OCI-LY1 (cell line): ENCODE results near the gene HCK.
A peak's percentile ranks its signal among the peaks of the same experiment; 100 is the strongest.

Source experiments
- H2AFZ ChIP-seq: fragments of 200-600 bp; sonication (generic), shearing (Covaris generic); 2 replicates; pipeline ENCODE4 v1.6.0; 2014; ENCODE audit warnings: antibody characterized with exemption, mild to moderate bottlenecking, low read length
- H3F3A ChIP-seq: fragments of 200-600 bp; sonication (generic), shearing (Covaris generic); 2 replicates; pipeline ENCODE4 v1.6.0; 2014; ENCODE audit warnings: mild to moderate bottlenecking, antibody characterized with exemption, low read length, moderate library complexity; ENCODE audit not compliant: insufficient read depth
- H3K27ac ChIP-seq: fragments of 200-600 bp; sonication (generic); 2 replicates; pipeline ENCODE4 v1.5.1; 2014; ENCODE audit warnings: low read length, mixed run types, mild to moderate bottlenecking, low read depth; ENCODE audit not compliant: poor library complexity, severe bottlenecking
- H3K27me3 ChIP-seq: fragments of 200-600 bp; sonication (generic); 2 replicates; pipeline ENCODE4 v1.6.0; 2014; ENCODE audit warnings: antibody characterized with exemption, mild to moderate bottlenecking, low read length, moderate library complexity; ENCODE audit not compliant: insufficient read depth
- H3K36me3 ChIP-seq: fragments of 200-600 bp; sonication (generic); 2 replicates; pipeline ENCODE4 v1.6.1; 2014; ENCODE audit warnings: mild to moderate bottlenecking, antibody characterized with exemption, low read length, moderate library complexity, mixed read lengths; ENCODE audit not compliant: insufficient read depth
- H3K4me1 ChIP-seq: fragments of 200-600 bp; sonication (generic); 2 replicates; pipeline ENCODE4 v1.5.1; 2014; ENCODE audit warnings: mild to moderate bottlenecking, low read length, moderate library complexity; ENCODE audit not compliant: insufficient read depth, severe bottlenecking
- H3K4me2 ChIP-seq: fragments of 200-600 bp; sonication (generic), shearing (Covaris generic); 2 replicates; pipeline ENCODE4 v1.6.1; 2014; ENCODE audit warnings: low read length
- H3K4me3 ChIP-seq: fragments of 200-600 bp; sonication (generic); 2 replicates; pipeline ENCODE4 v1.5.1; 2014; ENCODE audit warnings: low read length, low read depth, mild to moderate bottlenecking, mixed read lengths; ENCODE audit not compliant: poor library complexity, severe bottlenecking
- H3K79me2 ChIP-seq: fragments of 200-600 bp; shearing (Covaris generic); 2 replicates; pipeline ENCODE4 v1.6.1; 2016; ENCODE audit warnings: mixed run types, low read length, mixed read lengths; ENCODE audit not compliant: insufficient read depth
- H3K9ac ChIP-seq: fragments of 200-600 bp; sonication (generic), shearing (Covaris generic); 2 replicates; pipeline ENCODE4 v1.6.1; 2014; ENCODE audit warnings: mild to moderate bottlenecking, low read length, mixed read lengths
- H3K9me2 ChIP-seq: fragments of 200-600 bp; sonication (generic), shearing (Covaris generic); 2 replicates; pipeline ENCODE4 v1.6.1; 2014; ENCODE audit warnings: low read depth, mild to moderate bottlenecking, low read length, mixed read lengths
- H3K9me3 ChIP-seq: fragments of 200-600 bp; shearing (Covaris generic); 2 replicates; pipeline ENCODE4 v1.6.1; 2014; ENCODE audit warnings: low read length, mixed read lengths
- H4K20me1 ChIP-seq: fragments of 200-600 bp; sonication (generic), shearing (Covaris generic); 2 replicates; pipeline ENCODE4 v1.6.0; 2016; ENCODE audit warnings: mild to moderate bottlenecking, low read length; ENCODE audit not compliant: insufficient read depth
- EZH2 ChIP-seq: fragments of 200-600 bp; sonication (generic), shearing (Covaris generic); IDR thresholded peaks from 2 replicates; pipeline ENCODE4 v1.8.0; 2017; ENCODE audit warnings: borderline replicate concordance, mixed run types, mild to moderate bottlenecking, antibody characterized with exemption, low read length, moderate library complexity, mixed read lengths
- TF ChIP-seq, protein P1 (sequence below): fragments of 200-600 bp; sonication (generic), shearing (Covaris generic); IDR thresholded peaks from 2 replicates; pipeline ENCODE4 v1.5.1; 2017; ENCODE audit warnings: mild to moderate bottlenecking, antibody characterized with exemption, low read length, moderate library complexity, mixed read lengths

HCK gene

GRCh38 chr20:32098786-32099185 is 46.7 kb downstream of the HCK start:
- Histone ChIP-seq H3K4me1 (no peaks in the 10 kb centered on the region), H3K4me3 (no peak overlapping the region), H3K9me2 (no peaks in the 10 kb centered on the region), H2AFZ (no peak overlapping the region), H4K20me1 (no peaks in the 10 kb centered on the region), H3K27ac (no peak overlapping the region), H3K79me2 (no peaks in the 10 kb centered on the region), H3K9me3 (no peaks in the 10 kb centered on the region), H3K4me2 (no peak overlapping the region), H3K36me3 (no peaks in the 10 kb centered on the region), H3K27me3 (peaks cover 16% of the 10 kb centered on the region; the same call in 1 of the 2 replicates), H3K9ac (no peak overlapping the region), H3F3A (no peaks in the 10 kb centered on the region)
- TF ChIP-seq, protein P1, sequence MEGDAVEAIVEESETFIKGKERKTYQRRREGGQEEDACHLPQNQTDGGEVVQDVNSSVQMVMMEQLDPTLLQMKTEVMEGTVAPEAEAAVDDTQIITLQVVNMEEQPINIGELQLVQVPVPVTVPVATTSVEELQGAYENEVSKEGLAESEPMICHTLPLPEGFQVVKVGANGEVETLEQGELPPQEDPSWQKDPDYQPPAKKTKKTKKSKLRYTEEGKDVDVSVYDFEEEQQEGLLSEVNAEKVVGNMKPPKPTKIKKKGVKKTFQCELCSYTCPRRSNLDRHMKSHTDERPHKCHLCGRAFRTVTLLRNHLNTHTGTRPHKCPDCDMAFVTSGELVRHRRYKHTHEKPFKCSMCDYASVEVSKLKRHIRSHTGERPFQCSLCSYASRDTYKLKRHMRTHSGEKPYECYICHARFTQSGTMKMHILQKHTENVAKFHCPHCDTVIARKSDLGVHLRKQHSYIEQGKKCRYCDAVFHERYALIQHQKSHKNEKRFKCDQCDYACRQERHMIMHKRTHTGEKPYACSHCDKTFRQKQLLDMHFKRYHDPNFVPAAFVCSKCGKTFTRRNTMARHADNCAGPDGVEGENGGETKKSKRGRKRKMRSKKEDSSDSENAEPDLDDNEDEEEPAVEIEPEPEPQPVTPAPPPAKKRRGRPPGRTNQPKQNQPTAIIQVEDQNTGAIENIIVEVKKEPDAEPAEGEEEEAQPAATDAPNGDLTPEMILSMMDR, result no peak
- no peak for TF ChIP-seq EZH2

- no peak overlapping the region for H3K9ac ChIP-seq
These were observed 56.9 kb downstream of the HCK start for GRCh38 chr20:32108814-32109391.

DNA sequence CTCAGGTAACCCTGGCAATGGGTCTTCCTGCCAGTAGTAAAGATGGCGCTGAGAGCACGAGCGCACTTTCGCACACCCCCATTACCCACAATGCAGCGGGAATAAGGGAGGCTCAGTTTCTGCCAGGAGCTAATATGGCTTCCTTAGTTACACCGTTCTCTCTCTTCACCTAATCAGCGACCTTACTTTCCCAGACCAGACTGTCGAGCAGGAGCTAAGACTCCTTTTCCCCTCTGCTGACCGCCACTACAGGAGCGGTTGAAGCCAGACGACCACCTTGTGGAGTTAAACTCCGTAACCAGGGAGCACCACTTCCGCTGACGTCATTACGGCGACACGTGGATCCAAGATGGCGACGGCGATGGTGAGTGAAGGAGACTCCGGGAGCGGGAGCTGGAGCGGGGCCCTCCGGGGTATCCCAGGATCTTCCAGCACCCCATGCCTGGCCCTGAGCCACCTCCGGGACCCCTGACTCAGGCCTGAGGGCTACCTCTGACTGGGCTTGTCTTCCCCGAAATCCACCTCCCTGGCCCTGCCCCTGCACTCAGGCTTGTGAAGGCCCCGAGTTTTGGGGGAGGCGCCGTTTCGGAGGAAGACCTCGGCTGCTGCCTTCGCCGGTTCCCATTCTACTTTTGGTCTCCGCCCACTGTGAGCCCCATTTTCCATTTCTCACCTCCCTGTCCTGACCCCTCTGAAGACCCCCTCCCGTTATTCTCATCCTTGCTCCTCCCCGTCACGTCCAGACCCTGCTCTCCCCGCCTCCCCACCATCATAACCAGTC is 57.5 kb downstream of the HCK start, which contains the start of gene TM9SF4:
Gene TM9SF4 (plus strand): TSS at position 323 of the 781 bp plus-strand sequence. CDS start 27 bp downstream, at position 350.
- no peaks in the 10 kb centered on the region for H3F3A ChIP-seq
- peak within 1 kb of the TSS; percentile 83 for H3K9ac ChIP-seq
- H3K9me2 ChIP-seq, result no peaks in the 10 kb centered on the region
- H3K4me2 ChIP-seq, result peak within 1 kb of the TSS; percentile 90
- no peaks in the 10 kb centered on the region for H4K20me1 ChIP-seq
- H3K36me3 ChIP-seq, result no peaks in the 10 kb centered on the region
- H3K9me3 ChIP-seq, result no peaks in the 10 kb centered on the region
- H3K4me3 ChIP-seq, result peak within 1 kb of the TSS; percentile 80
- H3K4me1 ChIP-seq, result peaks cover 15% of the 10 kb centered on the region
- peak within 1 kb of the TSS; percentile 97 for H2AFZ ChIP-seq
- H3K27me3 ChIP-seq, result no peaks in the 10 kb centered on the region
- H3K79me2 ChIP-seq, result peaks cover 43% of the 10 kb centered on the region
- no peak for TF ChIP-seq EZH2
- TF ChIP-seq, protein P1, result no peak
- H3K27ac ChIP-seq, result peak within 1 kb of the TSS; percentile 75

More at GRCh38 chr20:32108814-32109391, 56.9 kb downstream of the HCK start:
- TF ChIP-seq EZH2, result no peak
- TF ChIP-seq, protein P1, result no peak
- H3K36me3 ChIP-seq, result no peaks in the 10 kb centered on the region
- no peaks in the 10 kb centered on the region for H4K20me1 ChIP-seq
- H3K27me3 ChIP-seq, result no peaks in the 10 kb centered on the region
- peaks cover 15% of the 10 kb centered on the region for H3K4me1 ChIP-seq
- no peaks in the 10 kb centered on the region for H3F3A ChIP-seq
- H3K27ac ChIP-seq, result no peak overlapping the region
- H3K4me3 ChIP-seq, result peak overlapping the region; percentile 80
- H3K9me2 ChIP-seq, result no peaks in the 10 kb centered on the region
- peaks cover 40% of the 10 kb centered on the region for H3K79me2 ChIP-seq
- peak overlapping the region; percentile 97 for H2AFZ ChIP-seq
- no peak overlapping the region; the same call in 1 of the 2 replicates for H3K4me2 ChIP-seq
- no peaks in the 10 kb centered on the region for H3K9me3 ChIP-seq
